AG09319 (cell line): Measurements from ENCODE around the gene ACOT9.

Experiments
- DNase-seq: peaks from one replicate; pipeline ENCODE4 v3.0.0-alpha.2; 2010; ENCODE audit warnings: low read depth; ENCODE audit errors: extremely low read depth
- CTCF ChIP-seq: IDR thresholded peaks from 2 replicates; pipeline ENCODE4 v1.5.1; 2011; ENCODE audit warnings: low read depth, mild to moderate bottlenecking, inconsistent platforms, low read length, moderate library complexity

The ACOT9 gene

GRCh38 chrX:23742697-23743622, at the start of gene ACOT9:
TSS of gene ACOT9 (minus strand) at chrX:23743276. CDS start at chrX:23743144, 132 bp downstream.
- no peak for TF ChIP-seq CTCF
- DNase-seq = peak; percentile 87

- no peak for DNase-seq
- no peak for TF ChIP-seq CTCF
These were observed 47.0 kb upstream of the ACOT9 start for GRCh38 chrX:23790155-23790497.

- TF ChIP-seq CTCF = no peak
- DNase-seq = no peak
These were observed 46.5 kb upstream of the ACOT9 start for GRCh38 chrX:23789386-23790154.

GRCh38 chrX:23788946-23789345, 45.9 kb upstream of the ACOT9 start:
- TF ChIP-seq CTCF = no peak
- DNase-seq = no peak

- DNase-seq = no peak
- TF ChIP-seq CTCF = no peak
These were observed 45.4 kb upstream of the ACOT9 start for GRCh38 chrX:23788521-23788920.

GRCh38 chrX:23787745-23788118, 44.7 kb upstream of the ACOT9 start:
- TF ChIP-seq CTCF = no peak
- no peak for DNase-seq

GRCh38 chrX:23786268-23786815, 43.3 kb upstream of the ACOT9 start:
- no peak for TF ChIP-seq CTCF
- DNase-seq = no peak
